GM18951 (cell line): ENCODE results near the gene EHBP1.
A peak's percentile ranks its signal among the peaks of the same experiment; 100 is the strongest.

Experiments
- POLR2A ChIP-seq: IDR thresholded peaks from 4 replicates; pipeline ENCODE4 v1.6.1; 2011; ENCODE audit warnings: mild to moderate bottlenecking; ENCODE audit not compliant: insufficient read length, insufficient read depth; ENCODE audit errors: extremely low read depth
- in situ Hi-C: fragments of 300-500 bp; cut with MboI; formaldehyde crosslinking; loops from one replicate; pipeline ENCODE4 v1.12.0; 2022; ENCODE audit warnings: low sequenced_read_pairs, mixed read lengths, inconsistent platforms; ENCODE audit not compliant: unreplicated experiment

EHBP1 gene

GRCh38 chr2:62705007-62705829 lies at the start of gene EHBP1:
TSS of gene EHBP1 (plus strand) at chr2:62705713. CDS start at chr2:62707192, 1,479 bp downstream.
- in situ Hi-C loops: loop anchor here (10.0 kb wide), 1 partner anchor 240 kb away; no protein-coding TSS in a partner anchor
- peak; percentile 78 for TF ChIP-seq POLR2A

DNA sequence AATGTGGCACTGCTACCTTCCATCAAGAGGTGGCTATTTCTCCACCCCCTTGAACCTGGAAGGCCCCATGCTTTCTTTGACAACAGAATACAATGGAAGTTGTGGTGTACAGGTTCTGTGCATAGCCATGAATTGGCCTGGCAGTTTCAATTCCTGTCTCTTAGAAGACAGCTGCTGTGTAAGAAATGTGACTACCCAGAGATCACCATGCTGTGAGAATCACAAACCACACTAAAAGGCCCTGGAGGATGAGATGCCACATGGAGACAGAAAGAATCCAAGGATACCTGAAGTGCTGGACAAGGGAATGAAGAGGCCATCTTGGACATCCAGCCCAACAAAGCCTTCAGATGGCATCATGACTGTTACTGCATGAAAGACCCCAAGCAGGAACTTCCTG lies 47.7 kb upstream of the EHBP1 start:
- in situ Hi-C loops: no loop called here
- TF ChIP-seq POLR2A: no peak

- TF ChIP-seq POLR2A: no peak
- in situ Hi-C loops: no loop called here
Observed at GRCh38 chr2:62658891-62659290, 46.6 kb upstream of the EHBP1 start.

DNA sequence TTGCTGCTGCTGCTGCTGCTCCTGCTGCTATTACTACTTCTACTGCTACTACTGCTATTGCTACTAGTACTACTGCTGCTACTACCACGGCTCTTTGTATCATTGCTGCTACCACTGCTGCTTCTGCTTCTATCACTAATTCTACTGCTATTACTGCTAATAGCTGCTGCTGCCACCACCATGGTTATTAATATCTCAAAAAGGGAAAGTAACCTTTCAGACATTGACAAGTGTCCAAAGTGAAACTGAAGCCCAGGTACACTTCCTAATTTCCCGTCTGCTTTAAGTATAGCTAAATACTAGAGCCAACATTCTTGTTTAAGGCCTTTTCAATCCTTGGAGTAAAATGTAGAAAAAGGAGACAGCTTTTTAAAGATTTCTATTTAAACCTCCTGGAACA lies 45.4 kb upstream of the EHBP1 start:
- in situ Hi-C loops: no loop called here

DNA sequence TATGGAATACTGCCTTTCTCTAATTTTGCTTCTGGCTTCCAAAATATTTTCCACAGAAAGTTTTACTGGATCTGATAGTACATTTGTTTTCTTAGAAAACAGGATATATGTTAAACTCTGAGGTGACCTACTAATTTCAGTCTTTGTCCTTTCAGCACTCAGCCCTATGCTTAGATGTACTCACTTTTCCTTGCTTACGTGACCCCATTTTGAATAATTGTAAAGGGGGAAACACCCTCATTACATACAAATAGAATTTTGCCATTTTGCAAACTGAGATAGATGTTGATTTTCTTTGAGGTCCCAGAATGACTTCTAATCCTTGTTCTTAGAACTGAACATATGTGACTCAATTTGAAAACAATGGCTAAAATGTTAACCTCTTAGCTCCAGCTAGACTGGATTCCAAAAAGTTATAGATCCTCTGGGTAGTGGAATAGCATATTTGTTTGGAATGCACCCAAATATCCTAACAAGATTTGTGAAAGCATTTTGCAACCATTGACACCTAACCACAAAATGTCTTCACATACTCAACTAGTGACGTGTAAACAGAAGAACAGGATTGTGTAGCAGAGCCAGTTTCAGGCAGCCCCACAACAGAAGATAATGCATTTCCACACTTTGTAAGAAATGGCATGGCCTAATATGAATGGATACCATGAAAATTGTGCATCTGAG lies 44.8 kb upstream of the EHBP1 start:
- in situ Hi-C loops: no loop called here
- no peak for TF ChIP-seq POLR2A

More for the DNA sequence above, 45.4 kb upstream of the EHBP1 start:
- TF ChIP-seq POLR2A: no peak

GRCh38 chr2:62661263-62661635 lies 44.3 kb upstream of the EHBP1 start:
- in situ Hi-C loops: no loop called here
- no peak for TF ChIP-seq POLR2A

GRCh38 chr2:62662131-62662530 lies 43.4 kb upstream of the EHBP1 start:
- in situ Hi-C loops: no loop called here
- TF ChIP-seq POLR2A: no peak

GRCh38 chr2:62662554-62662953 lies 43.0 kb upstream of the EHBP1 start:
- TF ChIP-seq POLR2A: no peak
- in situ Hi-C loops: no loop called here

DNA sequence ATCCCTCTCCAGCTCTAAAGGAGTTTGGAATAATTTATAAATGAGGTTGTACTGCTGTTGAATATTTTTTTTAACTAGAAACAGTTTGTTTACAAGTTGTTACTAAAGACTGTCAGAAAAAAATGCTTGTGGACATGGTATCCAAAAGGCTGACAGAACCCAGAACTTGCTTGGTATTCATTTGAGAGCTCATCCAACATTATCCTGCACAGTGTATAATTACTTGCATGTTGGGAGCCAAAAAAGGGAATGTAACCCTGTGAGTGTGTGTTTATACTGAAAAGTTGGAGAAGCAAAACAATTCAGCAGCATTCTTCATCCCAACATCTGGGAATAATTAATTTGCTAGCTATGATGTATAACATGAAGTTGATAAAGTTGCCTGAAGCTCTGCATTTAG lies 42.1 kb upstream of the EHBP1 start:
- in situ Hi-C loops: no loop called here
- no peak for TF ChIP-seq POLR2A

GRCh38 chr2:62663920-62664795 lies 41.4 kb upstream of the EHBP1 start:
- no peak for TF ChIP-seq POLR2A
- in situ Hi-C loops: no loop called here

DNA sequence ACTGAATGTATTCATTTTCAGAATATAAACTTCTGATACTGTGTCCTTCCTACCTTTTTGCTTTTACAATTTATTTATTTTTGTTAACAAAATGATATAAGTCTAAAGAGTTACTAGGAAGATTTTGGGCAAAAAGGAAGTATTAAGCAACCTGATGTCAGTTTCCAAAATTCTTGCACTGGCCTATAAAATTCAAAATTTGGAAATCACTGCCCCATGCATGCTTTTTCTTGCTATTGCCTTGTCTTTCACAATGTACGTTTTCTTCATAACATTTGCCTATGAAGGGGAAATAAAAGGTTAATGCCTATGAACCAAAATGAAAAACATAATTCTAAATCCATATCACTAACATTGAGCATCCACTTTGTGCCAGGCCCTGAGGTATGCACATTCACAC lies 40.1 kb upstream of the EHBP1 start:
- in situ Hi-C loops: no loop called here
- TF ChIP-seq POLR2A: no peak

DNA sequence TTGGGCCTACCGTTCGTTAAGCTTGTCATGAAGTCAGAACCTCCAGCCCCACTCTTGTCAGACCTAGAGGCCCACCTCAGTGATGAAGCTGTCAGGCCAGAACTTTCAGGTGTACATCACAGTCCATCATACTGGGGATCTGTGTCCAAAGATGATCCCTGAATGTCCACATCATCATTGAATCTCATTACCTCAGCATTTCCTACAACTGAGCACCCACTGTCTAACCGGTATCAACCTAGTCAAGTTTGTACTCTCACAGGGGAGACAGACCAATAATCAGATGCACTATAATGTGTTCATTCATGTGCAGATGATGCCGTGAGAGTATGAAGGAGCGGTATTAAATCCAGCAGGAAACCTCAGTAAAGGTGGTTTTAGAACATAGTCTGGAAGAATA lies 36.3 kb upstream of the EHBP1 start:
- in situ Hi-C loops: no loop called here
- no peak for TF ChIP-seq POLR2A

DNA sequence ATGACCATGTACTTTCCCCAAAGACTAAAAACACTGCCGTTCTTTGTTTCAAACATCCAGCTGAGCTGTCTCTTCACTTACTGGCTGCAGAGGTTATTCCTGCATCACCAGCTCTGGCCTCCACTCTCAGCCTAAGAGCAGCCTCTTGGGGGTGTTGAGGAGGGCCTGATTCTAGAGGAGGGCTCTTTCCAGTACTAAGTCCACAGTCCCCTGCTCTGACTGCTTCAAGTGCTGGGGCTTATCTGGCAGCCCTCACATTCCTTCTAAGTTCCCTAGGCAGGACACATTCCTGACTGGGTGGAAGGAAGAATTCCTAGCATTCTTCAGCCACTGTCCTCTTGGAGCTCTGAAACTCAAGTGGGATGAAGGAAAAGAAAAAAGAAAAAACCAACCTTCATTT lies 32.9 kb upstream of the EHBP1 start:
- no peak for TF ChIP-seq POLR2A
- in situ Hi-C loops: no loop called here
